Measurements from ENCODE around the gene CENPU. TPM values are rescaled to one million over a fixed set of nuclear protein-coding genes. Genes with fewer than 3 reads are reported as not detected.

CENPU gene
- total and polyA plus RNA-seq, 2 of the 8 experiments (the other 6 are each of a cell fraction or from before 2014, with no cell fraction given), result 32.1 to 122 TPM

GRCh38 chr4:184734758-184735157 lies 862 bp upstream of the CENPU start (continued):
- TF ChIP-seq TAF7 (optimal IDR thresholded peaks at IDR 0.05; ENCODE audit: borderline replicate concordance, low read depth, low read length), result no peak
- TF ChIP-seq CREB1 (IDR thresholded peaks at IDR 0.05), result no peak
- TF ChIP-seq HDAC2 (IDR thresholded peaks at IDR 0.05; ENCODE audit: borderline replicate concordance in 1 of 2, low read depth in 2 of 2, low read length in 2 of 2), result no peak
- TF ChIP-seq RFX5 (IDR thresholded peaks at IDR 0.05; ENCODE audit: borderline replicate concordance, low read depth, low read length), result no peak

Measured in H1 (cell line).